ENCODE data around the gene SND1. TPM values are rescaled to one million over a fixed set of nuclear protein-coding genes. Genes with fewer than 3 reads are reported as not detected.

Gene SND1
- total RNA-seq, 1 experiment from 2014 or later = 172 TPM

DNA sequence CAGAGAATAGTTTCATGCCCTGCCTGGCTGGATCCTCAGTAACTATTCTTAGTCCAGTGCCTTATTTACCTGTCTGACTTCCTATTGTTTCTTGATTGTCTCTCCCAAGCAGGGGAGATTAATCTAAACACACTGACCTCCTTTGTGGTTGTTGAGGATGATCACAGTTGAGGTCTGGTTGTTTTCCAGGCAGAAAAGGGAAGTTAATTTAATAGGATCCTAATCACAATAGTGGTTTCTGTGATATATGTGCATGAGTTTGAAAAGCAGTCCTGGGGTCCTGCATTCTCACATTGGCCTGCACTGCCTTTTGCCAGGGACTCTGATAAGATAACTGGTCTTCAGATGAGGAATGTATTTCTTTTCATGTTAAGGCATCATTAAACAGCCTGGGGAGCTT lies 130.1 kb downstream of the SND1 start:
- H3K4me3 ChIP-seq = no peak overlapping the region
- H3K9me3 ChIP-seq (replicated peaks) = no peaks in the 10 kb centered on the region
- H3K36me3 ChIP-seq = no peaks in the 10 kb centered on the region; the same call in 1 of the 2 replicates
- DNase-seq (ENCODE audit: low read depth in 1 of 2, low spot score in 2 of 2) = no peak
- no peak overlapping the region for H3K27ac ChIP-seq
- H3K27me3 ChIP-seq (replicated peaks) = no peaks in the 10 kb centered on the region
- H3K4me1 ChIP-seq (replicated peaks) = peaks cover 25% of the 10 kb centered on the region

DNA sequence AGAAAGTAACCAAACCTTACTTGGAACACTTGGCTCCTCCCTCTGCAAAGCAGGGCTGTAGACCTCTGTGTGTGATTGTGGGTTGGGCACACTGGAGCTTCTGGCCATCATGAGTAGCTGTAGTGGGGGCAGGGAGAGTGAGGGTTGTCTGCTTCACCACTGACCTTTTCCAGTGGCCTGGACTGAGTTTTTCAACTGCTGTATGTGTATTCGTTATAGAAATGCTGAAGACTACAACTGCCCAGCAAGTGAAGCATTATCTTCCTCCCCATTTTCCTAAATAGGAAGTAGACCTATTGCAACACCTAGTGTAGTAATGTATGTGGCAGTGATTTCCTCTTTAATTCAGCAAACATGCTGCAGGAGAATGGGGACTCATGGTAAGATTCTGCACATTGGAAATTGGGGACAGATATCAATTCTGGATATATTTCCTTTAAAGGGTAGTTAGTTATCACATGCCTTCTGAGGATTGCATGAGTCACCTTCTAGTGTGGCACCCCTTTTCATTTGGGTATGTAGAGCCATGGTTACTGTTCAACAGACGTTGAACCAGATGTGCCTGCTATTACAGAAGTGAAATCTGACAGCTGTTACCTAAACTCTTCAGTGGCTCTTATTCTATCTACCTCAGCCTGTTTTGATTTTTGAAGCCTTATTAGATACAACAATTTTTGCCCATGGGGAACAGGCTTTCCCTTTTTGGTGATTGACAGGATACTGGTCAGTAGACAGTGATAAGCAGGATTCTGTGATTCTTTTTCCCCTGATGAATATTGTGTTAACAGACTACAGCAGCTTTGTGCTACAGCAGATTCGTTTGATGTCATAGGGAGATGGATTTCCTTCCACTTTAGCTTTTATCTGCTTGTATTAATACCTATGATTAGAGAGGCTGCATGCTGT lies 130.9 kb downstream of the SND1 start:
- H3K9me3 ChIP-seq (replicated peaks) = no peaks in the 10 kb centered on the region
- DNase-seq (ENCODE audit: low read depth in 1 of 2, low spot score in 2 of 2) = no peak
- H3K36me3 ChIP-seq = no peaks in the 10 kb centered on the region; the same call in 1 of the 2 replicates
- H3K4me1 ChIP-seq (replicated peaks) = peaks cover 26% of the 10 kb centered on the region
- H3K27me3 ChIP-seq (replicated peaks) = no peaks in the 10 kb centered on the region
- H3K4me3 ChIP-seq = no peak overlapping the region
- no peak overlapping the region for H3K27ac ChIP-seq

DNA sequence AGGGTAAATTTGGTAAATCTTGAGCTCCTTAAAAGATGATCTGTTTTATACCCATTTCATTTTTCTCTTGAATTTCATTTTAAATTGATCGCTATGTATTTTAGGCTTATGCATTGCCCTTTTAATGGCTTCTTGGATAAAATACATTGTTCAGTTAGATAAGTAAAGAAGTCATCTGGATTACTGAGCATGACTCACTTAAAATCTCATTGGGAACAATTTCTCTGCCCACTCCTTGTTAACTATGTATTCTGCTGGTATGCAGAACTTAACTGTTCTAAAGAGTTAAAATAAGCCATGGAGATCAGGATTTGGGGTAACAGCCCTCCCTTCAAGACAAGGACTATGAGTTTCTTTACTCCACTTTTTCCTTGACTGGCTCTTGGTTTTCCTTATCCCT lies 134.2 kb downstream of the SND1 start:
- no peaks in the 10 kb centered on the region for H3K27me3 ChIP-seq (replicated peaks)
- no peaks in the 10 kb centered on the region for H3K9me3 ChIP-seq (replicated peaks)
- H3K4me3 ChIP-seq = no peak overlapping the region
- H3K4me1 ChIP-seq (replicated peaks) = peaks cover 26% of the 10 kb centered on the region
- H3K27ac ChIP-seq = no peak overlapping the region
- no peak for DNase-seq (ENCODE audit: low read depth in 1 of 2, low spot score in 2 of 2)
- H3K36me3 ChIP-seq = no peaks in the 10 kb centered on the region

DNA sequence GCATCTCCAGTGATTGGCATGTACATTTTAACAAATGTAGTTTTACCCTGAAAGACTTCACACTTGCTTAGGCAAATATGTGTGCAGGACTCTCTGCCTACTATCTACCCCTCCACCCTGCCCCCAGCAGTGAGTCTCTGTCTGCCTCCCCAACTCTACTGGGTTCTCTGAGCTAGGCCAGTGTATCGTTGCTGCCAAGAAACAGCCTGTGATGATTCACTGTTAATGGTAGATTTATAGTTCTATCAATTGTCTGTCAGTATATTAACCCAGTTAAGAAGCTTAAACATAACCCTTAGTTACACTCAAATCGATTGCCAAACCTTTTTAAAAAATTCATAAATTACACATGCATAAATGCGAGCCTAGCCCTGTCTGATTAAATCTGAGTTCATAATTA lies 137.0 kb downstream of the SND1 start:
- H3K27ac ChIP-seq = no peak overlapping the region
- no peaks in the 10 kb centered on the region for H3K9me3 ChIP-seq (replicated peaks)
- peaks cover 29% of the 10 kb centered on the region for H3K4me1 ChIP-seq (replicated peaks)
- no peaks in the 10 kb centered on the region for H3K27me3 ChIP-seq (replicated peaks)
- no peak overlapping the region for H3K4me3 ChIP-seq
- no peak for DNase-seq (ENCODE audit: low read depth in 1 of 2, low spot score in 2 of 2)
- H3K36me3 ChIP-seq = 0 out of 2 replicates have a peak, but pooled peaks cover 3% of the 10 kb centered on the region

DNA sequence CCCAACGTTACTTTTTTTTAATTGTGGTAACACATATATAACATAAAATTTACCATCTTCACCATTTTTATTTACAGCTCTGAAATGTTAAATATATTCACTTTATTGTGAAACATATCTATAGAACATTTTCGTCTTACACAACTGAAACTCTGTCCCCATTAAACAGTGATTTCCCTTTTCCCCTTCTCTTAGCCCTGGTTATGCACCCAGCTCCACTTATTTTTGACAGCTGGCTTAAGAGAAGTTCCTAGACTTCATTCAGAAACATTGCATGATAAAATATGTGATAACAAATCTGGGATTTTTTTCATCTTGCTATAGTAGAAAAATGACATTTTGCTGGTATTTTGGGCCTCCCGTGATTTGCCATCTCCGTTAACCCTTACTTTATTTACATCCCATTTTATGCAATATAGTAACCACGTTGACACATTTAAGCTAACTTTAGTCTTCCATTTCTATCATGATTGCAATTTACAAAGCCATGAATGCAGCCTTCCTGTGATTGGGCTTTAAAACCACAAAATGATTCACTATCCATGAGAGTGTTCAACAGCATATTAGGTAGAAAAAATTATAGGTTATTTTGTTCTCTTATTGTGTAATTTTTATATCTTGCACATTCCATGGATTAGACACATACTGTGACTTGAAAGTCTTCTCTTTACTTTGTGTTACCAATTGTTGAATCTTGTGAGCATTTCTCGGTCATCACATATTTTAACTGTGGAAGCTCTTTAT lies 139.6 kb downstream of the SND1 start:
- Histone ChIP-seq H3K27ac (no peak overlapping the region), H3K27me3 (replicated peaks) (no peaks in the 10 kb centered on the region), H3K36me3 (0 out of 2 replicates have a peak, but pooled peaks cover 3% of the 10 kb centered on the region), H3K9me3 (replicated peaks) (no peaks in the 10 kb centered on the region), H3K4me1 (replicated peaks) (peaks cover 17% of the 10 kb centered on the region), H3K4me3 (no peak overlapping the region)
- no peak for DNase-seq (ENCODE audit: low read depth in 1 of 2, low spot score in 2 of 2)

DNA sequence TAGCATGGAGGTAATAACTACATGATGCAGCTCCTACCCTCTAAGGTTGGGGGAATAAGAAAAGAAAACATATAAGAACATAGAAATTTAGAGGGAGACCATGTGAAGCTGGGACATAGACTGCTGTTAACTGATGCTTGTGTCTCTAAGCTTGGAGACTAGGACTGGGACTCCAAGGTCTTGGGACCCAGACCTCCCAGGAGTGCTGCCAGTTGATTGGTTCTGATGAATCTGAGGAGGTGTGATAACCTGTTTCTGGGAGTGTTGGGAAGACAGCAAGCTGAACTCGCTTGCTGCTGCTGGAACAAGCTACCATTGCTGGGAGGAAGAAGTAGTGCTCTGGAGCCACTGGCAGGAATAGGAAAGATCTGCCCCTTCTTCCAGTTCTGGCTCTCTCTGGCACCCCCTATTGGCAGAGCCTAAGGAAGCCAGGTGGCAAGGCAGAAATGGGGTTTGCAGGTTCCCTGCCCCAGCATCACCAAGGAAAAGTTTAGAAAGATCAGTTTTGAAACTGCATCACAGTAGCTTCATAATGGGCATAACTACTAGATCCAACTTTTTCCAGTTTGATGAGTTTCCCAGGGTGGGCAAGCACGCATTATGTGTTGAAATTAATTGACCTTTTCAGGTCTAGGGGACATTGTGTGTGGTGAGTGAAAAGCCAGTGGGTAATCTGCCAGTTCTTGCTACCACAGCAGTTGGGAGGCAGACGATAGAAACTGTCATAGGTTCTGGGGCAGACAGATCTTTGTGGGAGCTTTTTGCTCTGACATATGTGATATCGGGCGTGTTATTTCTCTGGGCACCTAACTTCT lies 140.7 kb downstream of the SND1 start:
- Histone ChIP-seq H3K9me3 (replicated peaks) (no peaks in the 10 kb centered on the region), H3K36me3 (0 out of 2 replicates have a peak, but pooled peaks cover 3% of the 10 kb centered on the region), H3K4me3 (no peak overlapping the region), H3K27ac (no peak overlapping the region), H3K4me1 (replicated peaks) (peaks cover 8% of the 10 kb centered on the region), H3K27me3 (replicated peaks) (no peaks in the 10 kb centered on the region)
- peak in 1 of 2 experiments; percentile 45 for DNase-seq (ENCODE audit: low read depth in 1 of 2, low spot score in 2 of 2)

DNA sequence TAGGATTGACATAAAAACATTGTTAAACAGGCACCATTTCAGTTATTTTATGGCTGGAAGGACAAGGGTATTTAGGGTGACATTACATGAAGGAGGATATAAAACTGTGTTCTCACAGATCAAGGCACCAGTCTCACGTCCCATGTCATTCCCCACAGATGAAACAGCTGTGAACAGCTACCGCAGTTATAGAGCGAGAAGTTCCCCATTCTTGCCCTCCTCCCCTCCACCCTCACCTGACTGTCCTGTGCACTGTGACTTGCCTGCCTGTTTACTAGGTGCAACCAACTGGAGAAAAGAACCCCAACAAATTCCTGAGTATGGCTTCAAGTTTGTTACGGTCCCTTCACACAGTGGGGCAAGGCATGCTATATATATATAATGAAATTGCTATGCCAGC lies 141.6 kb downstream of the SND1 start:
- Histone ChIP-seq H3K4me3 (no peak overlapping the region), H3K4me1 (replicated peaks) (peaks cover 7% of the 10 kb centered on the region; the same call in 1 of the 2 replicates), H3K27ac (no peak overlapping the region), H3K27me3 (replicated peaks) (no peaks in the 10 kb centered on the region), H3K9me3 (replicated peaks) (no peaks in the 10 kb centered on the region), H3K36me3 (0 out of 2 replicates have a peak, but pooled peaks cover 3% of the 10 kb centered on the region)
- DNase-seq (ENCODE audit: low read depth in 1 of 2, low spot score in 2 of 2) = no peak

DNA sequence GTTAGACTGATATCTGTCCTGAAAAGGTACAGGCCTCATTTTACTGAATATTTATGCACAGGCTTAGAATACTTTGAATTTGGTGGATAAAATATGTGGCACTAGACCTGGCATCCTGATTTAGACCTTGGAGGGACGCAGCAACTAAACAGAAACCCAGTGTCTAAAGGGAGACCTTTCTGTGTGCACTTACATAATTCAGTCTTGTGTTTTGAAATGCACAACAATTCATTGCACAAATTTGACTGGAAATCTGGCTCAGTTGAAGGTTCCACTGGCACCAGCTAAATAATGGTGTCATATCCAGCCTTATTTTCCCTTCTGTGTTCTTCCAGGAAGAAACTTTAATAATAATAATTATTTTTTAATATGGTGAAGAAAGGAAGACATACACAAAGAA lies 142.1 kb downstream of the SND1 start:
- no peaks in the 10 kb centered on the region for H3K9me3 ChIP-seq (replicated peaks)
- H3K4me3 ChIP-seq = no peak overlapping the region
- H3K36me3 ChIP-seq = 0 out of 2 replicates have a peak, but pooled peaks cover 3% of the 10 kb centered on the region
- no peak for DNase-seq (ENCODE audit: low read depth in 1 of 2, low spot score in 2 of 2)
- no peak overlapping the region for H3K27ac ChIP-seq
- no peaks in the 10 kb centered on the region for H3K27me3 ChIP-seq (replicated peaks)
- peaks cover 7% of the 10 kb centered on the region; the same call in 1 of the 2 replicates for H3K4me1 ChIP-seq (replicated peaks)

DNA sequence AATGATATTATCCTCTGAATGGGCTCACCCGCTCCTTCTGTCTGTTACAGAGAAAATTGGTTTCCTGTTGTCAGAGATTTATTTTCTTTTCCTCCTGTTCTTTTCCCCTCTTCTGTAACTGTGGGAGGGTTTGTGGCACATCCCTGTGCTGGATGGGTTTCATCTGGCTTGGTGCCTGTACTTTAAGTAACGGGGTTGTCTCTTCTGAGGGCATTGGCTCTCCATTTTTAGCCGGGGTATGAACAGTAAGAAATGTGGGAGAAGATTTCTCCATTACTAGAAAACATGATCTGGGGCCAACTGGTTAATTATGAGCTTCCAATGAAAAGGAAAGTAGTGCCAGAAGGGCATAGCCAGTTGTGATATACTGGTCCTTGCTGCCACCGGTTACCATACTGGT lies 142.6 kb downstream of the SND1 start:
- no peaks in the 10 kb centered on the region for H3K27me3 ChIP-seq (replicated peaks)
- no peak overlapping the region for H3K4me3 ChIP-seq
- H3K4me1 ChIP-seq (replicated peaks) = peaks cover 7% of the 10 kb centered on the region; the same call in 1 of the 2 replicates
- 0 out of 2 replicates have a peak, but pooled peaks cover 3% of the 10 kb centered on the region for H3K36me3 ChIP-seq
- no peak for DNase-seq (ENCODE audit: low read depth in 1 of 2, low spot score in 2 of 2)
- no peaks in the 10 kb centered on the region for H3K9me3 ChIP-seq (replicated peaks)
- H3K27ac ChIP-seq = no peak overlapping the region

DNA sequence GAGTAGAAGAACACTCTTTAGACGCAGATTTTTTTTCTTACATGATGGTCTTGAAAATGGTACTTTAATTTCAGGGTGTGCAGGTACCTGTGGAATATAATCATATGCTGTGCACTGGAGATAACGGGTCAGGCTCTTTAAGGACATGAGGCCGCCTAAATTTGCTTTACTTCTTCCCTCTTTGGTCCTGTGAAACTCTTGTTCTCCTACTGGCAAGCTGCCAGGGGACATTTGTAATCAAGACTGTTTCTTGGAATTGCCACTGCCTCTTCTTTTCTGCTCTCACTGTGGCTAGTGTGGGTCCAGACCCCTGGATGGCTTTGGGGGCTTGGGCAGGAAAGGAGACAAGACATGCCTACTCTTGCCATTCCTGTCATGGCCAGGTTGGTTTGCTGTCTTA lies 146.0 kb downstream of the SND1 start:
- H3K4me3 ChIP-seq = no peak overlapping the region
- no peak overlapping the region for H3K27ac ChIP-seq
- no peaks in the 10 kb centered on the region for H3K9me3 ChIP-seq (replicated peaks)
- DNase-seq (ENCODE audit: low read depth in 1 of 2, low spot score in 2 of 2) = no peak
- no peaks in the 10 kb centered on the region for H3K27me3 ChIP-seq (replicated peaks)
- 0 out of 2 replicates have a peak, but pooled peaks cover 3% of the 10 kb centered on the region for H3K36me3 ChIP-seq
- no peaks in the 10 kb centered on the region for H3K4me1 ChIP-seq (replicated peaks)

DNA sequence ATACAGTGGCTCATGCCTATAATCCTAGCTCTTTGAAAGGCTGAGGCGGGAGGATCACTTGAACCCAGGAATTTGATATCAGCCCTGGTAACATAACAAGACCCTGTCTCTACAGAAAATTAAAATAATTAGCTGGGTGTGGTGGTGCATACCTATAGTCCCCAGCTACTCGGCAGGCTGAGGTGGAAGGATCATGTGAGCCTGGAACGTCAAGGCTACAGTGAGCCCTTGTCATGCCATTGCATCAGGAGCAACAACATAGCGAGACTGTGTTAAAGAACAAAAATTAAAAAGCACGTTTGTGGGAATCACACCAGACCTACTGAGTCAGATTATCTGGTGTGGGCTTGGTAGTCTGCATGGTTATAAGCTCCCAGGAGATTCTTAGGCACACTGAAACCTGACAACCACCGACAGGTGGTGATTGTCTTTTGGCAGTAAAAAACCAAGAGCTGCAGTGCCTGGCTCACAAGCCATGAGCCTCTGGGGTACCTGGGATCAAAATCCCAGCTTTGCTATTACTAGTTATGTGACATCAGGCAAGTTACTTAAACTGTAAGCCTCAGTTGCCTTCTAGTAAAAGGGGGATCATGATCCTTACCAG lies 146.9 kb downstream of the SND1 start:
- Histone ChIP-seq H3K27me3 (replicated peaks) (no peaks in the 10 kb centered on the region), H3K36me3 (no peaks in the 10 kb centered on the region), H3K27ac (no peak overlapping the region), H3K9me3 (replicated peaks) (no peaks in the 10 kb centered on the region), H3K4me1 (replicated peaks) (no peaks in the 10 kb centered on the region), H3K4me3 (no peak overlapping the region)
- no peak for DNase-seq (ENCODE audit: low read depth in 1 of 2, low spot score in 2 of 2)

DNA sequence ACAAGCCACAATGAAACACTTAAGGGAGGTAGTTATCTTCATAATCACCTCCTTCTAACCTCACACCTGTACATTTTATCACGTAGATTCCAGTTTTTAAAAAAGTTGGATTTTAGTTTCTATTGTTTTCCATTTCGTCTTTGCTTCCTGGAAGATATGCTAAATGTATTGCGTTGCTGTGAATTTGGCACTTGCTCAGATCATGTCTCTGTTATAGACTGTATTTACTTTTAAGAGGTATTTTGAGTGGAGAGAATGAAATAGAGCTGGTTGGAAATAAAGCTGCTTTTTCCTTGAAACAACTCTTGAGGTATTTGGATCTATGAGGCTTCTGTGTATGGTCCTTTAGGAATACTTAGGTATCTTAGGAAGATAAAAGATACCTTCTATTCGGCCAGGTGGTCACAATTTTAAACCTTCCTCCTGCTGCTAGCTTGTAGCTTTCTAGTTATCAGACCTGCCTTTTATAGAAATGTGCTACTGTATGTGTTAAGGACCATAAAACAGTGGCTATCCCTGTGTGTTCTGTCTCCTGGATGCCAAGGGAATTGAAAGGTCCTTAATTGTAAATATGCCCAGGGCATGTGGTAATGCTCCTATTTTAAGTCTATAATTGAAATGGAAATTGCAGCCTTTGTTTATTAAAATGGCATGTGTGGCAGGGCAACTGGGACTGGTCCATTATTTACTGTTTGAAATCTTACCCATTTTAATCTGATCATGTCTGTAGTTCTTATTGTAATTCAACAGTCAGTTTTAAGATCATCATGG lies 147.7 kb downstream of the SND1 start:
- Histone ChIP-seq H3K27ac (no peak overlapping the region), H3K4me1 (replicated peaks) (no peaks in the 10 kb centered on the region), H3K9me3 (replicated peaks) (no peaks in the 10 kb centered on the region), H3K27me3 (replicated peaks) (no peaks in the 10 kb centered on the region), H3K36me3 (no peaks in the 10 kb centered on the region), H3K4me3 (no peak overlapping the region)
- no peak for DNase-seq (ENCODE audit: low read depth in 1 of 2, low spot score in 2 of 2)
